Activated T-helper 2 cell treated with anti-CD3 and anti-CD28 coated beads, Interferon-gamma antibody, Interleukin-2, Interleukin-4, amounts not matched to agents 10 μg/mL and 5 μg/mL and 100 μg/mL, durations not matched to agents 14 hours and 24 hours and 36 hours (primary cell): Measurements from ENCODE around the gene SH3BGR. TPM values are rescaled to one million over a fixed set of nuclear protein-coding genes. Genes with fewer than 3 reads are reported as not detected.

Experiments used
- DNase-seq: peaks from one replicate; pipeline ENCODE4 v3.0.0; 2021; ENCODE audit warnings: low spot score
- H3K27ac Mint-ChIP-seq: one replicate; pipeline ENCODE4 v1.8.0; 2021; ENCODE audit warnings: mixed read lengths
- H3K27me3 Mint-ChIP-seq: one replicate; pipeline ENCODE4 v1.8.0; 2021; ENCODE audit warnings: low read depth, mixed read lengths
- H3K36me3 Mint-ChIP-seq: one replicate; pipeline ENCODE4 v1.8.0; 2021; ENCODE audit warnings: low read depth, mixed read lengths
- H3K4me1 Mint-ChIP-seq: one replicate; pipeline ENCODE4 v1.8.0; 2021; ENCODE audit warnings: low read depth, mixed read lengths
- H3K4me3 Mint-ChIP-seq: one replicate; pipeline ENCODE4 v1.8.0; 2021; ENCODE audit warnings: low read depth, mild to moderate bottlenecking, moderate library complexity, mixed read lengths
- H3K9me3 Mint-ChIP-seq: one replicate; pipeline ENCODE4 v1.8.0; 2021; ENCODE audit warnings: mixed read lengths
- intact Hi-C: fragments of 100-400 bp; cut with micrococcal nuclease; formaldehyde crosslinking; loops from one replicate; pipeline ENCODE4 v1.15.1; 2023
- total RNA-seq: library from RNA; stranded (reverse); gene quantifications from 2 replicates; pipeline ENCODE4 v1.2.3, GENCODE V29; 2022

SH3BGR gene
- total RNA-seq, 1 donor from 2014 or later, result 1.0 TPM

DNA sequence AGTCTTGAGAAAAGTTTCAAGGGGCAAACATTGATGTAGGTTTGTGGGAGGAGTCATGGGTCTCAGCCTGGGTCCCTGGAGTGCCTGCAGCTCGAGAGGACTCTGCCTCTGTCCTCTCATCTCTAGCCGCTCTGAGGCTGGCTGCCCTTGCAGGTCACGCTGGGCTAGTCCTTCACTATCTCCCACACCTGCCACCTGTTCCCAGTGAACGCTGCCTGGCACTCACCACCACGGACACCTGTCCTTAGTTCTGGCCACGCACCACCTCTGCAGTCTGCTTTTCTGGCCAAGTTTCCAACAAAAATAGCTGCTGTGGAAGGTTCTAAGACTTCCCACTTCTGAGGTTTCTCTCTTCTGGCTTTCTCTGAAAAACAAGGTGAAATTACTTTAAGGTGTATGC, 52.5 kb downstream of the SH3BGR start:
- H3K4me3 Mint-ChIP-seq, result no peak overlapping the region
- no peaks in the 10 kb centered on the region for H3K36me3 Mint-ChIP-seq
- intact Hi-C loops, result no loop called here
- no peak for DNase-seq
- H3K27ac Mint-ChIP-seq, result no peak overlapping the region
- no peaks in the 10 kb centered on the region for H3K27me3 Mint-ChIP-seq
- no peaks in the 10 kb centered on the region for H3K4me1 Mint-ChIP-seq
- no peaks in the 10 kb centered on the region for H3K9me3 Mint-ChIP-seq

DNA sequence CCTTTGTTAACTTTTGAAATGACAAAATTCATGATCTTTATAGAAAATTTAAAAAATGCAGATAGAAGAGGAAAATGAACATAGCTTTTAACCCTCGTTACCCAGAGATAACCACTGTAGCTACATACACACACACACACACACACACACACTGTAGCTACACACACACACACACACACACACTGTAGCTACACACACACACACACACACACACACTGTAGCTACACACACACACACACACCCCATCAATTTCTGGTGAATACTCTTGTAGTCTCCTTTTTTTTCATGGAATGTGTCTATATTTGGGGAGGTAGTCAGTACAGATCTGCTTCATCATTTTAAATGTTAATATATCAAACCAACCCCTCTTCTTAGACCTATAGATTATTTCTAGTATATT, 58.5 kb downstream of the SH3BGR start:
- no peaks in the 10 kb centered on the region for H3K36me3 Mint-ChIP-seq
- H3K4me3 Mint-ChIP-seq, result no peak overlapping the region
- intact Hi-C loops, result no loop called here
- no peak for DNase-seq
- no peaks in the 10 kb centered on the region for H3K4me1 Mint-ChIP-seq
- H3K27me3 Mint-ChIP-seq, result no peaks in the 10 kb centered on the region
- H3K27ac Mint-ChIP-seq, result no peak overlapping the region
- H3K9me3 Mint-ChIP-seq, result no peaks in the 10 kb centered on the region

DNA sequence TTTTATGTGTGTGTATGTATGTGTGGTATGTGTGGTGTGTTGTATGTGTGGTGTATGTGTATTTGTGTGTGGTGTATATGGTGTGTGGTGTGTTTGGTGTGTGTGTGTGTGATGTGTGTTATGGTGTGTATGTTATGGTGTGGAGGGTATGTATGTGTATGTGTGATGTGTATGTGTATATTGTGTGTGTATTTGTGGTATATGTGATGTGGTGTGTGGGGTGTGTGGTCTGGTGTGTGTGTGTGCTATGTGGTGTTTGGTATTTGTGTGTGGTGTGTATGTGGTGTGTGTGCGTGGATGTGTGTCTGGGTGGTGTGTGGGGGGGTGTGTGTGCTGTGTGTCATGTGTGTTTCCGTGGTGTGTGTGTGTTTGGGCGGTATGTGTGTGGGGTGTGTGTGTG, 59.3 kb downstream of the SH3BGR start:
- intact Hi-C loops, result no loop called here
- Mint-ChIP-seq H3K36me3 (no peaks in the 10 kb centered on the region), H3K9me3 (no peaks in the 10 kb centered on the region), H3K4me3 (no peak overlapping the region), H3K27me3 (no peaks in the 10 kb centered on the region), H3K4me1 (no peaks in the 10 kb centered on the region), H3K27ac (no peak overlapping the region)
- no peak for DNase-seq

DNA sequence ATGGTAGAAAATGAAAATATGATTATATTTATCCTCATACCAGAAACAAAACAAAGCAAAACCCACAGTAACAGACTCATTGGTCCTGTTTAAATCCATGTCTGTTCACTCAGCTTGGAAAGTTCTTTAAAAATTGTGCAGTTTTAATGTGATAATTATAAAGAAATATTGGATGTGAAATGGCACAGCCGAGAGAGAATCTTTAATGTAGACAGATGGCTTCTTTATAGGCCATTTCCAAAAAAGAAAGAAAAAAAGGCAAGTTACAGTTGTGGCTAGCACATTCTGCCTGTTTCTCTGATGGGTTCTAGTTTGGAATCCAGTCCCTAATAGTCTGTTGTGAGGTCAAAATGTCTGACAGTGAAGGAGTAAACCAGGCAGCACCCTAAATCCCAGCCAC, 62.0 kb downstream of the SH3BGR start:
- Mint-ChIP-seq H3K36me3 (no peaks in the 10 kb centered on the region), H3K27me3 (no peaks in the 10 kb centered on the region), H3K4me3 (no peak overlapping the region), H3K27ac (no peak overlapping the region), H3K4me1 (no peaks in the 10 kb centered on the region), H3K9me3 (no peaks in the 10 kb centered on the region)
- DNase-seq, result no peak
- intact Hi-C loops, result no loop called here

DNA sequence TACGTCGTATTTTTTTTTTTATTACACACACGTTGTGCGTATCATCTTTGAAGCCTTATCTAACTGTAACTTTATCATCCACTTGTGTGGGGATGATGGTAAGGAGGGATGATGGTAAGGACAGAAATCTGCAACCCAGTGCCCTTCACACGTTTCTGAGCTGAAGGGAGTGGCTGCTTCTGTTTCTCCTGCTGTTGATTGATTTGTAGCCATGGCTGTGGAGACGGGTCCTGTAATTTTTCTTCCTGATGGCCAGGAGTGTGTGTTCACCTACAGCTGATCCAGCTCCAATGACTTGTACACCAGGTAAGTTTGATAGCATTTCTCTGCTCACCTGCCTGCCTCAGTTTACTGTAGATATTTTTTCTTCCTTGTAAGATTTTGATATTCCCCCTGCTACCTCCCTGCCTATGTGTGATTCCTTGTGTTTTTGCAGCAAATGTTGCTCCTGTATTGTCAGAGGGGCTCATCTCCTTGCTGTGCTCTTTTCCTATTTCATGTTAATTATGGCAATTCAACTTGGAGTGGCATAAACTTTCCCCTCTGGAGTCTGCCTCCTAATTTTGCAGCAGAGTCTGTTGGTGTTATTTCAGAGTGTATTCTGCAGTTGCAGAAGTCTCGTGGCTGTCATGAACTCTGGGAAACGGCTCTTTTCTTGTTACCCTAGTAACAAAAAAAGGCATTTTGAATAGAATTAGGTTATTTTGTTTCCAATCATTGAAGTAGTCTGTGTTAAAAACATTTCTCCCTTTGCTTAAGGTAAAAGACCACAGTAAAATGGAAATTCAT, 64.1 kb downstream of the SH3BGR start:
- H3K27ac Mint-ChIP-seq, result no peak overlapping the region
- H3K4me3 Mint-ChIP-seq, result no peak overlapping the region
- H3K9me3 Mint-ChIP-seq, result no peaks in the 10 kb centered on the region
- H3K4me1 Mint-ChIP-seq, result no peaks in the 10 kb centered on the region
- H3K36me3 Mint-ChIP-seq, result no peaks in the 10 kb centered on the region
- no peak for DNase-seq
- no peaks in the 10 kb centered on the region for H3K27me3 Mint-ChIP-seq
- intact Hi-C loops, result no loop called here

DNA sequence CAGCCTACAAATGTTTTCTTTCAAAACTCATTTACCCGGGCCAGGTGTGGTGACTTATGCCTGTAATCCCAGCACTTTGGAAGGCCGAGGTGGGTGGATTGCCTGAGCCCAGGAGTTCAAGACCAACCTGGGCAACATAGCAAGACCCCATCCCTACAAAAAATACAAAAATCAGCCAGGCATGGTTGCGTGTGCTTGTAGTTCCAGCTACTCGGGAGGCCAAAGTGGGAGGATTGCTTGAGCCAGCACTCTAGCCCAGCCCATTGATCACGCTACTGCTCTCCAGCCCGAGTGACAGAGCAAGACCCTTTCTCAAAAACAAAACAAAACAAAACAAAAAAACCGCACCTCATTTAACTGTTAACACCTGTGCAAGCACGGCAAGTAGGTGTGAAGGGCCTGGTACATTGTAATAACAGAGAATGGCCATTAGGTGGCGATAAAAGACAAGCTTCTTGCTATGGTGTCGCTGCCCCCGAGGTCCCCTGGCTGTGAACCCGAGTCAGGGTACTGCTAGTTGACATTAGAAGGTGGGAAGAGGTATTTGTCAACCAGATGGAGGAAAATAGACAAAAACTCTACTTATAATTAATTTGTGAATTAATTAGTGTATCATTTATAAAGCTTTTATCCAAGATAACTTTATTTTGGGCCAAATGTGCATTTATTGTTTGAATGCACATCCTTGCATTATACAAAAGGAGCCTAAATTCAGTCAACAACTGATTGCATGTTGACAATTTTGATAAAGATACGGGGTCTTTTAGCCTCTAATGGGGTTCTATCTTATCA, 66.5 kb downstream of the SH3BGR start:
- H3K9me3 Mint-ChIP-seq, result no peaks in the 10 kb centered on the region
- H3K36me3 Mint-ChIP-seq, result no peaks in the 10 kb centered on the region
- no peaks in the 10 kb centered on the region for H3K27me3 Mint-ChIP-seq
- no peak overlapping the region for H3K4me3 Mint-ChIP-seq
- DNase-seq, result peak; percentile 15
- H3K4me1 Mint-ChIP-seq, result no peaks in the 10 kb centered on the region
- intact Hi-C loops, result loop anchor here (1.0 kb wide), 1 partner anchor 198 kb away; no protein-coding TSS in a partner anchor
- no peak overlapping the region for H3K27ac Mint-ChIP-seq

DNA sequence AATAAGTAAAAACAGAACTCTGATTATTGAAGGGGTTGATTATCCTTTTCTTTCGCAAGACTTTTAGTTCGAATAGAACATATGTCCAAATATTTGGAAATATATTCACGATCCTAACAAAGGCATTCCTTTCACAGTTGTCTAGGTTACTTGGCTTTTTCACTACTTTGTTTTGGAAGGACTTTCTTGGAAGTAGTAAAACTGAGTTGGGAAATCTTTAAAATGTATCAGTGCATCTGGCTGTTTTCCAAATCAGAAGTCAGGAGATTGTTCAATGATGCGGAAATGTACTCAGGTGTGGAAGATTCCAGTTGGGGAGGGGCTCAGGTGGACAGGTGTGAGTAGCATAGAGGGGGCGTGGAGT, 67.1 kb downstream of the SH3BGR start:
- Mint-ChIP-seq H3K36me3 (no peaks in the 10 kb centered on the region), H3K9me3 (no peaks in the 10 kb centered on the region), H3K4me3 (no peak overlapping the region), H3K27ac (no peak overlapping the region), H3K27me3 (no peaks in the 10 kb centered on the region), H3K4me1 (no peaks in the 10 kb centered on the region)
- intact Hi-C loops, result loop anchor here (1.0 kb wide), 1 partner anchor 197 kb away; no protein-coding TSS in a partner anchor
- no peak for DNase-seq

DNA sequence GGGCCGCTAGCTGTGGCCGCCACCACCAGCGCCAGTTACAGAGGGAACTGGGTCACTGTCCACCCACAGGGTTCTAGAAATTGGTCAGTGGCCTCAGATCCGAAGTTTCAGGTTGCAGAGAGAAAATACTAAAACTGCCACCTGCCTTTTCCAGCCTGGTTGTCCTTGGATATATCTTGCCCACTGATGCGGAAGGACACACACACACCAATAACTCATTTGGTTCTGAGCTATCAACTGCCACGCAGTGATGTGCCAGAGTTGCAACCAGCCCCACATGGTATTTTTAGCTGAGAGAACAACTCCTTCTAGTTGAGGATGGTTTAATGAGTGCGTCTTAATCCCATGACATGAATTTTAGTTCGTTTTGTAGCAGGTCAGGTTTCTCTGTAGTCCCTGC, 68.1 kb downstream of the SH3BGR start:
- intact Hi-C loops, result no loop called here

DNA sequence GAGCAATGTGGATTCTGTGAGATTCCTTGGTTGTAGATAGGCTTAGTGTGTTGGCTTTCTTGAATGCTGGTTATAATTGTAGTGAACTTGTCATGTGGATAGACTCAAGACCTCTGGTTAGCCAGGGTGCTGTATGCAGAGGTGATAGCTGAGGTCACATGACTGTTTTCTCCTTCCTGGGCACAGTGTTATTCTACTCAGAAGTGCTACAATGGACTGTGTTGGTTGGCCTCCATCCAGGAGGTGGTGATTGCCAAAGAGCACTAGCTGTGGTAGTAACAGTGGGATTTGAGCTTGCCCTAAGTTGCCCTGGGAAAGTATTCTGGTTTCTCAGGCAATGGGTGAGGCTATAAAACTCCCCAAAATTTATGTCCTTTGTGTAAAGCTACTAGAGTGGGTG, 71.6 kb downstream of the SH3BGR start:
- intact Hi-C loops, result no loop called here
- no peak for DNase-seq
- no peaks in the 10 kb centered on the region for H3K4me1 Mint-ChIP-seq

More for the DNA sequence above, 68.1 kb downstream of the SH3BGR start:
- Mint-ChIP-seq H3K27ac (no peak overlapping the region), H3K27me3 (no peaks in the 10 kb centered on the region), H3K9me3 (no peaks in the 10 kb centered on the region), H3K4me3 (no peak overlapping the region), H3K4me1 (no peaks in the 10 kb centered on the region), H3K36me3 (no peaks in the 10 kb centered on the region)
- DNase-seq, result no peak

DNA sequence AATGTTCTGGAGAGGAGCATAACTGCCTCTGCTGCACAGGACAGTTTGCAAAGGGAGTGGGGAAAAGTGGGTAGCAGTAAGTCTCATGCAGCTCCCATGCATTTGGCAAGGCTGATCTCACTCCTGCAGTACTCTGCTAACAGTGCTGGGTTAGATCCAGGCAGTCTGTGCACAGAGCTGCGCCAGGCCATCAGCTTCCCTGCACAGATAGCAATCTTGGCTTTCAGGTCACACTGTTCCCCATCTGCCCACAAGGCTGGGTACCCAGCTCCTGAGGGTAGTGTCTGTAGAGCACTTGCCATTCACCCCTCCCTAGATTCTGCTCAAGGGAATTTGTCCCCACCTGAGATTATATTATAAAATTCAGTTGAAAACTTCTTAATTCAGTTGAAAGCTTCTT, 72.1 kb downstream of the SH3BGR start:
- Mint-ChIP-seq H3K27me3 (no peaks in the 10 kb centered on the region), H3K9me3 (no peaks in the 10 kb centered on the region), H3K4me3 (no peak overlapping the region), H3K36me3 (no peaks in the 10 kb centered on the region), H3K27ac (no peak overlapping the region), H3K4me1 (no peaks in the 10 kb centered on the region)
- no peak for DNase-seq
- intact Hi-C loops, result no loop called here

More for the DNA sequence above, 71.6 kb downstream of the SH3BGR start:
- Mint-ChIP-seq H3K9me3 (no peaks in the 10 kb centered on the region), H3K27me3 (no peaks in the 10 kb centered on the region), H3K36me3 (no peaks in the 10 kb centered on the region), H3K27ac (no peak overlapping the region), H3K4me3 (no peak overlapping the region)

DNA sequence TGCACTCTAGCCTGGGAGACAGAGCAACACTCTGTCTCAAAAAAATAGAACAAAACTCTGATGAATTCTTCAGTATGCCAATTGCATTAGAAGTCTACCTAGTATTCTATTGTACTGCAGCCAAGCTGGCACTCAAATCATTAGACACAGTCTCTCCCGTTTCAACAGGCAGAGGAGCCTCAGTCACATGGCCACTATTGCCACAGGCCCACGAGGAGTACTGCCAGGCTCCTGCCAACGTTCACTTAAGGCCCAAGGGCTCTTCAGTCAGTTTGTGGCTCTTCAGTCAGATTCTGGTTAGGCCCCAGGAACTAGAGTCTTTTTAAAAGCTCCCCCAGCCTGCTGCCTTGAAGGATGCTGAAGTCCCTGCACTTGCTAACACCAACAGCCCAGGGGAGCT, 73.4 kb downstream of the SH3BGR start:
- Mint-ChIP-seq H3K4me3 (no peak overlapping the region), H3K9me3 (no peaks in the 10 kb centered on the region), H3K36me3 (no peaks in the 10 kb centered on the region), H3K4me1 (no peaks in the 10 kb centered on the region), H3K27me3 (no peaks in the 10 kb centered on the region), H3K27ac (no peak overlapping the region)
- intact Hi-C loops, result no loop called here
- no peak for DNase-seq

DNA sequence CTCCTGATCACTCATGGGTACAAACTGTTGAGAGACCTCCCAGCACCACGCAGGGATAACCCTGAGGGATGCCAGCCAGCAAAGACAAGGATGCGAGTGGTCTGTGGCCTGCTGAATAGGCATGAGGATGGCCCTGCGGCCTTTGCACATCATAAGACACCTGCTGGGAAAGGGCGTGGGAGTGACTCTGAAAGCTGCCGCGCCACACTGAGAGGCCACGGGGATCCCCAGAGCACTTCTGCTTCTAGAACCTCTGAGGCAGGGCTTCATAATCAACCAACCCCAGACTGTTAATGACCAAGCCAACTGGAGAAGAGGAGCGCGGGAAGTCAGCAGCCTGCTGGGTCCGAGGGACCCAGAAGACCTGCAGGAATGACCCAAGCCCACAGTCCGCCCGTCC, 73.8 kb downstream of the SH3BGR start:
- H3K4me3 Mint-ChIP-seq, result no peak overlapping the region
- DNase-seq, result no peak
- H3K27me3 Mint-ChIP-seq, result no peaks in the 10 kb centered on the region
- no peaks in the 10 kb centered on the region for H3K4me1 Mint-ChIP-seq
- no peak overlapping the region for H3K27ac Mint-ChIP-seq
- H3K36me3 Mint-ChIP-seq, result no peaks in the 10 kb centered on the region
- intact Hi-C loops, result no loop called here
- H3K9me3 Mint-ChIP-seq, result no peaks in the 10 kb centered on the region

DNA sequence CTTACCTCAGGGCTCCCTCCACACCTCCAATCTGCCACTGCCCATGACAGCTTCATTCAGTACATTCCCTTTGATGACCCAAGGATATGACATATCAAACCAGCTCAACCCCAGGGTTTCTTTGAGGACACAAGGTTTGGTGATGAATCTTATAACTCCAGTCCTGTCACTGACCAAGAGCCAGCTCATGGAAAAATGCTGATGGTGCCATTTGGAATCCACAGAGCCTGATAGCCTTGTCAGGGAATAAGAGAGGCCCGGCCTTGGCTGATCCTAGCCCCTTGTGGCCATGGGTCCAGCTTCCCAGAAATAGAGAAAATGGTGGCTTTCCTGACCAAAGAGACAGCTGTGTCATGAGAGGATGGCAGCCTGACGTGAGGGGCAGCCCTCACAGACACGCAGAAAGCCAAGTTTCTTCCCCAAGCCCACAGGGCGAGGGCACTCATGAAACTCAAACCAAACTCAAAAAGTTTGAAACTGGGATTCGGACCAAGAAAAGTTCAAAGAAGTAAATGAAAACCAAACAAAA, 75.4 kb downstream of the SH3BGR start:
- Mint-ChIP-seq H3K4me3 (no peak overlapping the region), H3K27ac (no peak overlapping the region), H3K9me3 (no peaks in the 10 kb centered on the region), H3K36me3 (no peaks in the 10 kb centered on the region), H3K27me3 (no peaks in the 10 kb centered on the region), H3K4me1 (no peaks in the 10 kb centered on the region)
- intact Hi-C loops, result no loop called here
- no peak for DNase-seq
